Measurements from ENCODE around the gene CD63. TPM values are rescaled to one million over a fixed set of nuclear protein-coding genes. Genes with fewer than 3 reads are reported as not detected.

Gene CD63
- total RNA-seq, 1 donor, result 2,365 TPM

GRCh38 chr12:55698965-55699364, 29.8 kb downstream of the CD63 start:
- H3K4me3 ChIP-seq (ENCODE audit: low read depth, low read length), result no peak overlapping the region
- no peak for TF ChIP-seq CTCF (IDR thresholded peaks at IDR 0.05; ENCODE audit: insufficient read depth, low read length)
- no peak for DNase-seq (ENCODE audit: low read depth)

- no peak overlapping the region for H3K4me3 ChIP-seq (ENCODE audit: low read depth, low read length)
- DNase-seq (ENCODE audit: low read depth), result no peak
- no peak for TF ChIP-seq CTCF (IDR thresholded peaks at IDR 0.05; ENCODE audit: insufficient read depth, low read length)
These were observed 30.4 kb downstream of the CD63 start for GRCh38 chr12:55698241-55698955.

DNA sequence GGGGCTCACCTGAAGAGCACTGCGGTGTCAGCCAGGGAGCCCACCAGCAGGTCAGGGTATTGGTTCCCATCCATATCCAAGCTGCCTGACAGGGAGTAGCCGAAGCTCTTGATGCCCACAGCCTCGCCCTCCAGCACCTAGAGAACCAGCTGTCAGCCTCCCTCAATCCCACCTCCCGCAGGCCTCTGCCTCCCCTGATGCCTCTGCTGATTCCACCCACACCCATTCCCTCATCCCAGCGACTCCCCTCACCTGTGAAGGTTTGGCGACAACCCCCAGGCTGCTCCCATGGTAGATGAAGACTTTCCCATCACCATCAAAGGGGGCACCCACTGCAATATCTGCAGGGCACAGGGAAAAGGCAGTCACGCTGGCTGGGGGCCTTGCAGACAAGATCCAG, 31.1 kb downstream of the CD63 start:
- no peak for TF ChIP-seq CTCF (IDR thresholded peaks at IDR 0.05; ENCODE audit: insufficient read depth, low read length)
- DNase-seq (ENCODE audit: low read depth), result no peak
- H3K4me3 ChIP-seq (ENCODE audit: low read depth, low read length), result no peak overlapping the region

DNA sequence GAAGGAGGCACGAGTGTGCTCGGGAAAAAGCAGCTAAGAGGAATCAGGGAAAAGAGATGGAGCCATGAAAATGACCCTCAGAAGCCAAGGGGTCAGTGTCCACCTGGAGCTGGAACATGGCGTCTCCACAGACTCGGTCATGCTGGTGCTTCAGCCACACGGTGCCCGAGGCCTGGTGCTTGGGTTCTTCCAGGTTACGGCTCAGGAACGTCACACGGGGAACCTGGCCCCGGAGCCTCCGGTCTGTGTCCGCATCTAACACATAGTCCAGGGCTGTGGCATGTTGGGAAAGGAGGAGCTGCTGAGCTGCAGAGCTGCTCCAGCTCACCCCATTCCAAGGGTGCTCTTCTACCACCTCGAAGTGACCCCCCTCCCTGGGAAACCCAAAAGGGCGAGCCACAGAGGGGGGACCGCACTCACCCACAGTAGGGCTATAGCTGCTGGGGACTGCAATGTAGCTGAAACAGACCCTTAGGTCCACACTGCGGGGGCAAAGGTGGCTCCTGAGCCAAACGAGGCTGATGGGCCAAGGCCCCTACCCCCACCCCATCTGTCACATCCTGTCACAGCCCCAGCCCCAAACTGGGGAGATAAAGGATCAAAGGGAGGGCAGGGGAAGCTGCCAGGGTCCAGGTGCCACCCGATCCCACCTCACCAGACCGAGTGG, 31.9 kb downstream of the CD63 start:
- no peak overlapping the region for H3K4me3 ChIP-seq (ENCODE audit: low read depth, low read length)
- no peak for TF ChIP-seq CTCF (IDR thresholded peaks at IDR 0.05; ENCODE audit: insufficient read depth, low read length)
- no peak for DNase-seq (ENCODE audit: low read depth)

- DNase-seq (ENCODE audit: low read depth), result no peak
- no peak overlapping the region for H3K4me3 ChIP-seq (ENCODE audit: low read depth, low read length)
- TF ChIP-seq CTCF (IDR thresholded peaks at IDR 0.05; ENCODE audit: insufficient read depth, low read length), result no peak
These were observed 32.7 kb downstream of the CD63 start for GRCh38 chr12:55696141-55696540.

DNA sequence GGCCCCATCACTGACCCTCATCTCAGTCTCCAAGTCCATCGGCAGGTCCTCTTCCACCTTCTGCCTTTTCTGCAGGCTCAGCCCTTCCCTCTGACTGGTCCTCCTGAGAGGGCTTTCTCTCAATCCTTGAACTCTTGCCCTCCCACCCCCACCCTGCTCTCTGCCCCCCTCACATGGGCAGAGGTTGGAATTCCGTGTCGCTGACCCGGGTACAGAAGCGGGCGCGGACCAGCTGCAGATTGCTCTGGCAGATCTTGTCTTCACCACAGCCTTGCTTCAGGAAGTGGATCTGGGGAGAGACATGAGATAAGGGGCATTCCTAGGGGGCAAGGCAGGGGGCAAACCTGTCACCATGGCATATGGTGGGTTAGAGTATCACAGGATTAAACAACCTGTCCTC, 33.5 kb downstream of the CD63 start:
- no peak overlapping the region for H3K4me3 ChIP-seq (ENCODE audit: low read depth, low read length)
- no peak for TF ChIP-seq CTCF (IDR thresholded peaks at IDR 0.05; ENCODE audit: insufficient read depth, low read length)
- no peak for DNase-seq (ENCODE audit: low read depth)

Measured in fibroblast of the aortic adventitia (primary cell).